Breast epithelium (tissue), 4 donors: ENCODE data around the gene MYOF. TPM values are rescaled to one million over a fixed set of nuclear protein-coding genes. Genes with fewer than 3 reads are reported as not detected.

Source experiments
- DNase-seq, 2 donors: peaks; one replicate each; pipeline ENCODE4 v3.0.0-alpha.2; 2019; ENCODE audit warnings: low spot score in 2 of 2
- H3K27ac ChIP-seq, 2 donors: fragments of 200-600 bp; sonication (generic) in 1 of 2; one replicate each; pipeline ENCODE4 v1.5.1; 2016 to 2019; ENCODE audit warnings: mild to moderate bottlenecking in 1 of 2
- H3K27me3 ChIP-seq, 2 donors: fragments of 200-600 bp; sonication (generic) in 1 of 2; one replicate each; pipeline versions ENCODE4 v1.5.1 to v1.6.0; 2017 to 2019; ENCODE audit warnings: control low read depth in 1 of 2, mild to moderate bottlenecking in 1 of 2
- H3K36me3 ChIP-seq: fragments of 200-600 bp; one replicate; pipeline ENCODE4 v1.5.1; 2019
- H3K4me1 ChIP-seq, 2 donors: fragments of 200-600 bp; sonication (generic); one replicate each; pipeline ENCODE4 v1.5.1; 2016 to 2019; ENCODE audit warnings: control low read depth in 1 of 2
- H3K4me3 ChIP-seq, 3 donors: fragments of 200-600 bp; sonication (generic); 1 replicate in 2 of 3; 2 replicates in 1 of 3; pipeline ENCODE4 v1.5.1; 2016 to 2019; ENCODE audit warnings: mild to moderate bottlenecking in 3 of 3, moderate library complexity in 2 of 3
- H3K9me3 ChIP-seq, 2 donors: fragments of 200-600 bp; sonication (generic) in 1 of 2; one replicate each; pipeline ENCODE4 v1.5.1; 2016 to 2019; ENCODE audit warnings: control low read depth in 1 of 2
- POLR2A ChIP-seq: fragments of 450-650 bp; IDR thresholded peaks from one replicate; pipeline ENCODE4 v1.6.1; 2016; ENCODE audit warnings: antibody characterized with exemption, mild to moderate bottlenecking, moderate library complexity
- POLR2AphosphoS5 ChIP-seq, 3 donors: sonication (generic); formaldehyde crosslinking; IDR thresholded peaks; one replicate each; pipeline ENCODE4 v1.6.1; 2017; ENCODE audit warnings: antibody characterized with exemption in 3 of 3
- intact Hi-C: fragments of 100-400 bp; cut with DNase I; formaldehyde crosslinking; loops from one replicate; pipeline ENCODE4 v1.15.1; 2023; ENCODE audit warnings: low total_unique reads
- total RNA-seq, 3 donors: library from RNA; depleted of rRNA; stranded (reverse); fragments of >200 nt; gene quantifications; one replicate each; pipeline ENCODE4 v1.1.0, GENCODE V29; 2016
- TF ChIP-seq, protein P1 (sequence below), 3 donors: fragments of 450-650 bp; IDR thresholded peaks; one replicate each; pipeline ENCODE4 v1.5.1; 2016 to 2017; ENCODE audit warnings: antibody characterized with exemption in 3 of 3, mild to moderate bottlenecking in 3 of 3, moderate library complexity in 3 of 3

The MYOF gene
- total RNA-seq, 3 donors from 2014 or later: 118 to 131 (median 130) TPM

DNA sequence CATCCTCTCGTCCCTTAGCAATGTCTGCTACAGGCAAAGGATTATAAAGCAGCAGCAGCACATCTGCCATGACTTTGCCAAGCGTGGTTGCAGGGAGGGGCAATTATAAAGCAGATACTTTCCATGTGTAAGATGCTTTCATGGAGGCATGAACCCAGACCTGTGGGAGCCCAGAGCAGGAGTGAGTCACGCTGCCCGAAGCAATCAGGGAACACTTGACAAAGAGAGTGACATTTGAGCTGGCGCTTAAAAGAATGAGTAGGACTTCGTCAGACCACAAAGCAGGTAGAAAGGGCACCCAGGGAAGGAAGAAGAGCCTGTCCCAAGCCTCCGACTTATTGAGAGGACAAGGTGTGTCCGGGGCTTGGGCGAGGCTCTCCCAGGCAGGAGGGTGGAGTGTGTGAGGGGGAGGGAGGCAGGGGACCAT lies 147.2 kb downstream of the MYOF start:
- Histone ChIP-seq H3K9me3 (no peaks in the 10 kb centered on the region), H3K36me3 (peaks cover 12% of the 10 kb centered on the region), H3K4me1 (no peaks in the 10 kb centered on the region), H3K27ac (peak overlapping the region; percentile 19 to 54), H3K4me3 (no peak overlapping the region), H3K27me3 (no peaks in the 10 kb centered on the region)
- peak in 1 of 2 donors; percentile 20 for DNase-seq
- intact Hi-C loops: no loop called here
- TF ChIP-seq, protein P1, sequence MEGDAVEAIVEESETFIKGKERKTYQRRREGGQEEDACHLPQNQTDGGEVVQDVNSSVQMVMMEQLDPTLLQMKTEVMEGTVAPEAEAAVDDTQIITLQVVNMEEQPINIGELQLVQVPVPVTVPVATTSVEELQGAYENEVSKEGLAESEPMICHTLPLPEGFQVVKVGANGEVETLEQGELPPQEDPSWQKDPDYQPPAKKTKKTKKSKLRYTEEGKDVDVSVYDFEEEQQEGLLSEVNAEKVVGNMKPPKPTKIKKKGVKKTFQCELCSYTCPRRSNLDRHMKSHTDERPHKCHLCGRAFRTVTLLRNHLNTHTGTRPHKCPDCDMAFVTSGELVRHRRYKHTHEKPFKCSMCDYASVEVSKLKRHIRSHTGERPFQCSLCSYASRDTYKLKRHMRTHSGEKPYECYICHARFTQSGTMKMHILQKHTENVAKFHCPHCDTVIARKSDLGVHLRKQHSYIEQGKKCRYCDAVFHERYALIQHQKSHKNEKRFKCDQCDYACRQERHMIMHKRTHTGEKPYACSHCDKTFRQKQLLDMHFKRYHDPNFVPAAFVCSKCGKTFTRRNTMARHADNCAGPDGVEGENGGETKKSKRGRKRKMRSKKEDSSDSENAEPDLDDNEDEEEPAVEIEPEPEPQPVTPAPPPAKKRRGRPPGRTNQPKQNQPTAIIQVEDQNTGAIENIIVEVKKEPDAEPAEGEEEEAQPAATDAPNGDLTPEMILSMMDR (IDR thresholded peaks at IDR 0.05): no peak
- no peak for TF ChIP-seq POLR2A
- no peak for TF ChIP-seq POLR2AphosphoS5 (IDR thresholded peaks at IDR 0.05)

DNA sequence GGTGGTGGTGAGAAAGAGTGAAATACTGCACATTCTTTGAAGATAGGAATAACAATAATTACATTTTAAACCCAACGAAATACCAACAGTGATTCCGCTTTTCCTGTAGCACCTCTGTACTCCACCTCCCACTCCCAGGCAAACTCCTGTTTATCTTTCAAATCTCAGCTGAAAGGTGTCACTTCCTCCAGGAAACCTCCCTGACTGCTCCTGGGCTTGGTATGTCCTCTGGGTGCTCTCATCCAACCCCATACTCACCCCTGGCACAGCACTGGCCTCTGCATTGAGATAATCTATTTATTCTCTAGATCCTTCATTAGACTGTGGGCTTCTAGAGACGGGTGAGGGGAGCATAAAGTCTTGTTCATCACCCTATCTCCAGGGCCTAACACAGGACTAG lies 148.0 kb downstream of the MYOF start:
- no peaks in the 10 kb centered on the region for H3K4me1 ChIP-seq
- no peak for TF ChIP-seq POLR2A
- TF ChIP-seq, protein P1 (IDR thresholded peaks at IDR 0.05): no peak
- intact Hi-C loops: no loop called here
- DNase-seq: no peak
- no peaks in the 10 kb centered on the region for H3K27me3 ChIP-seq
- peaks cover 12% of the 10 kb centered on the region for H3K36me3 ChIP-seq
- H3K9me3 ChIP-seq: no peaks in the 10 kb centered on the region
- no peak overlapping the region for H3K4me3 ChIP-seq
- no peak overlapping the region for H3K27ac ChIP-seq

DNA sequence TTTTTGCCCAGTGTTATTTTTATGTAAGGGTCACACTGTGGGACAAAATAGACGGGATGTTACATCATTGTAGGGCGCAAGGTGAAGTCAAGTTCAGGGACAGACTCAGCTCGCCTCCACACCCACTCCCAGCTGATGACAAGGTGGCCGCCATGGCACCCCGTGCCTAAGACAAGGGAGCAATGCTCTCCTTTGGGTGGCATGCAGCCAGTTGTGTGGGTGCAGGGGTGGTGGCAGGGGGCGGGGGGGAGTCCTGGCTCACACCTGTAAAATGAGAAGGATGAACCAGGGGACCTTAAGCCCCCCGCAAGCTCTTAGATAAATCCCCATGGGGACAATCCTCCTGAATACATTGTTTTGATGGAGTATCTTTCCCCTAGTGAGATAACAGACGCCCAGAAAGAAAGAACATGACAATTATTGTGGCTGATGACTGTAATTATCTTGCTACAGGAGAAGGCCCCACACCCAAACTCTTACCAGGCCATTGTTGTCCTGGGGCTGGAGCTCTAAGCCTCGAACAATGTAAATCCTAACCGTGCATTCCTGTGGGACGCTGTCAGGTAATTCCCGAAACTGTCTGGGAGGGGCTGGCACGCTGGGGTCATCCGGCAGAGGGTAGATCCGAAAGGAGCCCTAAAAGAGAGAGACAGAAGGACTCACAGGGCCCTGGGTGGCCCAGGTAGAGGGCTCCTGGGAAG lies 148.7 kb downstream of the MYOF start:
- H3K27me3 ChIP-seq: no peaks in the 10 kb centered on the region
- peaks cover 12% of the 10 kb centered on the region for H3K36me3 ChIP-seq
- H3K9me3 ChIP-seq: no peaks in the 10 kb centered on the region
- intact Hi-C loops: no loop called here
- no peak overlapping the region for H3K27ac ChIP-seq
- no peak for DNase-seq
- TF ChIP-seq POLR2AphosphoS5 (IDR thresholded peaks at IDR 0.05): no peak
- TF ChIP-seq POLR2A: no peak
- TF ChIP-seq, protein P1 (IDR thresholded peaks at IDR 0.05): no peak
- no peak overlapping the region for H3K4me3 ChIP-seq
- H3K4me1 ChIP-seq: no peaks in the 10 kb centered on the region

DNA sequence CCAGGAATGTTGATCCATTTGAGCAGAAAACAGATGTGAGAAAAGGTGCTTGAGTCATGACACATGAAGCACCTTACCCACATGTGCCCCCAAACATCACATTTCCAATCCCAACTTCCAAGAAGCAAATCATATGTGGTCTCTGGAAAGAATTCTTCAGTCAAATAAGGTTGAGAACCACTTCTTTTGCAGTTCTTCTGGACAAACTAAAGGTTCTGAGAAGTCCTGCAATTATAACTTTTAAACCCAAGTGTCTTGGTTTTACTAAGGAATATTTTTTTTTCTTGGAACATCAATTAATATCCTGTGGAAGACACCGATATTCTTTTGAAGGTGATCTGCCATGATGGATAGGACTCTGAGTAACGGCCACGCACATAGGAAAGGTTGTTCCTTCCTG lies 151.3 kb downstream of the MYOF start:
- Histone ChIP-seq H3K27ac (no peak overlapping the region), H3K4me1 (no peaks in the 10 kb centered on the region), H3K4me3 (no peak overlapping the region), H3K9me3 (no peaks in the 10 kb centered on the region), H3K36me3 (peaks cover 7% of the 10 kb centered on the region), H3K27me3 (no peaks in the 10 kb centered on the region)
- no peak for TF ChIP-seq POLR2AphosphoS5 (IDR thresholded peaks at IDR 0.05)
- TF ChIP-seq POLR2A: no peak
- TF ChIP-seq, protein P1 (IDR thresholded peaks at IDR 0.05): no peak
- intact Hi-C loops: no loop called here
- no peak for DNase-seq

DNA sequence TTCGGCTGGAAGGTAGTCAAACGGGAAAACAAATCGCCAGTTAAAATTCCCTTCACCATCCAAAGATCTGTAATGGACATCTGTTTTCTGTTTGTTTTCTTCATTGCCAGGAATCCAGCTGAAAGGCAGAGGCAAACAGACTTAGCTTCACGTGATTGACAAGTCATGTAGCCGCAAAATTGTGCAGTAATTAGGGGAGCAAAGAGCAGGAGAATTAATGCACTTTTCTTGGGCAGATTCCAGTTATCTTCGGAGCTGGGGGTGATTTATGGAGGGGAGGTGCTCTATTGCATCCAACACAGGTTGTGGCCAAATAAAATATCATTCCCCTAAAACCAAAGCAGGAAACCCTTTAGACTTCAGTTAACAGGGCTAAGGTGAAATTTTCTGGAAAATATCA lies 162.2 kb downstream of the MYOF start:
- H3K27ac ChIP-seq: peak overlapping the region in 1 of 2 donors; percentile 13
- H3K4me1 ChIP-seq: no peaks in the 10 kb centered on the region
- H3K9me3 ChIP-seq: no peaks in the 10 kb centered on the region
- H3K4me3 ChIP-seq: no peak overlapping the region
- no peaks in the 10 kb centered on the region for H3K27me3 ChIP-seq
- intact Hi-C loops: no loop called here
- no peak for DNase-seq
- TF ChIP-seq POLR2AphosphoS5 (IDR thresholded peaks at IDR 0.05): no peak
- TF ChIP-seq, protein P1 (IDR thresholded peaks at IDR 0.05): no peak
- TF ChIP-seq POLR2A: no peak
- peaks cover 7% of the 10 kb centered on the region for H3K36me3 ChIP-seq
